A549 (cell line): ENCODE data around the gene SEMA5A. TPM values are rescaled to one million over a fixed set of nuclear protein-coding genes. Genes with fewer than 3 reads are reported as not detected.

Experiments
- ATAC-seq, 2 experiments: fragments of 200-7000 bp in 1 of 2; fragments of >200 bp in 1 of 2; cut with Nextera tagmentation in 1 of 2; cut with Tn5 transposase in 1 of 2; 3 replicates each; pipeline versions ENCODE4 v1.8.0 to v1.9.1; 2018 to 2020; ENCODE audit warnings: mild to moderate bottlenecking in 1 of 2, moderate library complexity in 1 of 2
- CTCF ChIA-PET: fragments of 300-600 bp; sonication (Branson Sonifier 250); formaldehyde crosslinking; extraction: SDS; loops from one replicate; lab custom pipeline; 2021; ENCODE audit warnings: antibody characterized with exemption, inconsistent platforms; lab: Yijun Ruan, JAX
- POLR2A ChIA-PET: fragments of 350-600 bp; formaldehyde crosslinking; extraction: SDS; loops from one replicate; lab custom pipeline; 2021; ENCODE audit warnings: antibody characterized with exemption, inconsistent platforms; lab: Yijun Ruan, JAX
- DNase-seq, 2 experiments: peaks; one replicate each; pipeline versions ENCODE4 v3.0.0 to v3.0.0-alpha.2; 2011 to 2016; ENCODE audit warnings: low read depth in 1 of 2, low spot score in 1 of 2
- FAIRE-seq: peaks from 2 replicates; lab custom pipeline; 2011; peaks lifted over from hg19 to GRCh38; lab: Jason Lieb, UNC
- H3K27ac ChIP-seq, 2 experiments: fragments of >200 bp; sonication (Bioruptor Twin); formaldehyde crosslinking; 3 replicates each; pipeline ENCODE4 v1.5.1; 2016 to 2017
- H3K4me1 ChIP-seq: fragments of >200 bp; sonication (Bioruptor Twin); formaldehyde crosslinking; 3 replicates; pipeline ENCODE4 v1.6.1; 2016
- H3K4me2 ChIP-seq: fragments of >200 bp; sonication (Bioruptor Twin); formaldehyde crosslinking; 3 replicates; pipeline ENCODE4 v1.6.1; 2016
- H3K4me3 ChIP-seq: fragments of >200 bp; sonication (Bioruptor Twin); formaldehyde crosslinking; 3 replicates; pipeline ENCODE4 v1.5.1; 2016
- H3K9me3 ChIP-seq: fragments of >200 bp; sonication (Bioruptor Twin); formaldehyde crosslinking; 3 replicates; pipeline ENCODE4 v1.6.1; 2016
- CBX2 ChIP-seq: fragments of 200-600 bp; sonication (generic); IDR thresholded peaks from 2 replicates; pipeline ENCODE4 v1.6.1; 2016; ENCODE audit warnings: low read depth, mild to moderate bottlenecking, borderline replicate concordance
- CHD4 ChIP-seq: fragments of 200-600 bp; sonication (generic); IDR thresholded peaks from 2 replicates; pipeline ENCODE4 v1.6.1; 2016; ENCODE audit warnings: antibody characterized with exemption, mild to moderate bottlenecking, borderline replicate concordance
- EHMT2 ChIP-seq: fragments of 200-600 bp; sonication (generic); IDR thresholded peaks from 2 replicates; pipeline ENCODE4 v1.6.1; 2016; ENCODE audit warnings: antibody characterized with exemption, low read depth, mild to moderate bottlenecking, moderate library complexity
- HDAC2 ChIP-seq: fragments of 200-600 bp; sonication (generic); IDR thresholded peaks from 2 replicates; pipeline ENCODE4 v1.6.1; 2016
- JUNB ChIP-seq: fragments of >200 bp; sonication (Bioruptor Twin); formaldehyde crosslinking; IDR thresholded peaks from 2 replicates; pipeline ENCODE4 v1.6.1; 2016
- KDM5A ChIP-seq: fragments of 200-600 bp; sonication (generic); IDR thresholded peaks from 2 replicates; pipeline ENCODE4 v1.6.1; 2016; ENCODE audit warnings: antibody characterized with exemption, mild to moderate bottlenecking
- MAFK ChIP-seq: fragments of 450-650 bp; IDR thresholded peaks from 2 replicates; pipeline ENCODE4 v1.6.1; 2014; ENCODE audit not compliant: partially characterized antibody
- NR3C1 ChIP-seq: fragments of >200 bp; sonication (Bioruptor Twin); formaldehyde crosslinking; IDR thresholded peaks from 3 replicates; pipeline ENCODE4 v1.6.1; 2017
- PBX3 ChIP-seq: IDR thresholded peaks from 2 replicates; pipeline ENCODE4 v1.6.1; 2012
- PHF8 ChIP-seq: fragments of 200-600 bp; sonication (generic); IDR thresholded peaks from 2 replicates; pipeline ENCODE4 v1.6.1; 2016; ENCODE audit warnings: low read depth, mild to moderate bottlenecking, antibody characterized with exemption, moderate library complexity, borderline replicate concordance
- POLR2A ChIP-seq: IDR thresholded peaks from 2 replicates; pipeline ENCODE4 v1.6.1; 2012; ENCODE audit warnings: mild to moderate bottlenecking, low read length
- RCOR1 ChIP-seq: fragments of 150-350 bp; IDR thresholded peaks from 2 replicates; pipeline ENCODE4 v1.6.1; 2014; ENCODE audit warnings: antibody characterized with exemption, low read length, low read depth
- SREBF2 ChIP-seq: fragments of 450-650 bp; IDR thresholded peaks from 2 replicates; pipeline ENCODE4 v1.6.1; 2014; ENCODE audit warnings: mild to moderate bottlenecking, moderate library complexity
- USF2 ChIP-seq: fragments of 450-650 bp; IDR thresholded peaks from 2 replicates; pipeline ENCODE4 v1.6.1; 2014; ENCODE audit warnings: antibody characterized with exemption
- ZC3H11A ChIP-seq: fragments of 450-650 bp; IDR thresholded peaks from 2 replicates; pipeline ENCODE4 v1.6.1; 2014; ENCODE audit warnings: antibody characterized with exemption, mild to moderate bottlenecking
- ZNF302 ChIP-seq: fragments of 250-450 bp; sonication (Bioruptor Pico); IDR thresholded peaks from 2 replicates; pipeline ENCODE4 v1.9.0; 2021; ENCODE audit warnings: inconsistent platforms, mild to moderate bottlenecking, moderate library complexity
- whole genome bisulfite sequencing: methylation state at CpG from one replicate; pipeline ENCODE4 v1.1.6; 2017; ENCODE audit errors: missing lambda C conversion rate; 5-methylcytosine and 5-hydroxymethylcytosine counted together
- polyA plus RNA-seq, 4 experiments: library from polyadenylated mRNA; depleted of rRNA in 3 of 4; stranded (reverse); fragments of >200 nt; fragmentation: RNase III in 1 of 4; extraction: RNeasy Plus Mini Kit Qiagen cat#74134 plus additional on column Dnase treatment in 1 of 4; gene quantifications; 2 replicates in 3 of 4; 3 replicates in 1 of 4; pipeline ENCODE4 v1.2.3, GENCODE V29; 2011 to 2017
- TF ChIP-seq, protein P1 (sequence below): fragments of 200-600 bp; sonication (generic); IDR thresholded peaks from 2 replicates; pipeline ENCODE4 v1.6.1; 2016; ENCODE audit warnings: antibody characterized with exemption, mild to moderate bottlenecking, moderate library complexity
- TF ChIP-seq, protein P2 (sequence below): IDR thresholded peaks from 2 replicates; pipeline ENCODE4 v1.6.1; 2012; ENCODE audit warnings: low read depth, borderline replicate concordance
- TF ChIP-seq, protein P3 (sequence below): fragments of 150-350 bp; IDR thresholded peaks from 2 replicates; pipeline ENCODE4 v1.6.1; 2014; ENCODE audit warnings: low read depth, mild to moderate bottlenecking, low read length
- TF ChIP-seq, protein P4 (sequence below): fragments of >200 bp; sonication (Bioruptor Twin); formaldehyde crosslinking; IDR thresholded peaks from 3 replicates; pipeline ENCODE4 v1.6.1; 2016

SEMA5A gene
- polyA plus RNA-seq, 2 of the 4 experiments (the other 2 are of a cell fraction), result not detected

DNA sequence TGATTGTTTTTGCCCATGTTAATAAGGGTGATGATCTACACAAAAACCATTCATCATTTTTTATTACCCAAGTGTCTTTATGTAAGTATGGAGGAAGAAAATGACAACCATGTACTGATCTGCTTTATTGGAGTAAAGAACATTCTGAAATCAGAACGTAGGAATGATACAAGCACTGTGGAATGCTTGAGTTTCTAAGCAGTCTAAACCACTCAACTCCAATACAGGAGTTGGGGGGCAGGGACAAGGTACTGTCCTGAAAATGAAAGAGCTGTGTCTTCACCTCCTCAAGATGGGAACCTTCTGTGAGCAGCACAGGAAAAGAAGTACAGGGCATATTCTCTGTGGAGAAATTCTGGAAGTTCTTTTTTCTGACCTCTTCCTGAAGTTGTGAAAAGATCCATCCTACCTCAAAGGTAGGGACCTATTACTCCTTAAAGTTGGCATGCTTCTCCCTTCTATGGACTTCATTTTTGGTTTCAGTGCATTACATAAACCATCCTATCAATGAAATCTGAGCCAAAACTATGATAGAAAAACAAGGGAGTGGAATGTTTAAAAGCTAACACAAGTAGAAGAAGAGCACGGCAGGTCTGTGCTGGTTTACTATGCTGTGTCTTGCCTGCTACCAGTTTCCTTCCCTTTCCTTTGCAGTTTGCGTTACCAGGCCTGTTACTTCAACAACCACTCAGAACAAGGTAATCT, 202.6 kb downstream of the SEMA5A start (continued):
- TF ChIP-seq, protein P1, sequence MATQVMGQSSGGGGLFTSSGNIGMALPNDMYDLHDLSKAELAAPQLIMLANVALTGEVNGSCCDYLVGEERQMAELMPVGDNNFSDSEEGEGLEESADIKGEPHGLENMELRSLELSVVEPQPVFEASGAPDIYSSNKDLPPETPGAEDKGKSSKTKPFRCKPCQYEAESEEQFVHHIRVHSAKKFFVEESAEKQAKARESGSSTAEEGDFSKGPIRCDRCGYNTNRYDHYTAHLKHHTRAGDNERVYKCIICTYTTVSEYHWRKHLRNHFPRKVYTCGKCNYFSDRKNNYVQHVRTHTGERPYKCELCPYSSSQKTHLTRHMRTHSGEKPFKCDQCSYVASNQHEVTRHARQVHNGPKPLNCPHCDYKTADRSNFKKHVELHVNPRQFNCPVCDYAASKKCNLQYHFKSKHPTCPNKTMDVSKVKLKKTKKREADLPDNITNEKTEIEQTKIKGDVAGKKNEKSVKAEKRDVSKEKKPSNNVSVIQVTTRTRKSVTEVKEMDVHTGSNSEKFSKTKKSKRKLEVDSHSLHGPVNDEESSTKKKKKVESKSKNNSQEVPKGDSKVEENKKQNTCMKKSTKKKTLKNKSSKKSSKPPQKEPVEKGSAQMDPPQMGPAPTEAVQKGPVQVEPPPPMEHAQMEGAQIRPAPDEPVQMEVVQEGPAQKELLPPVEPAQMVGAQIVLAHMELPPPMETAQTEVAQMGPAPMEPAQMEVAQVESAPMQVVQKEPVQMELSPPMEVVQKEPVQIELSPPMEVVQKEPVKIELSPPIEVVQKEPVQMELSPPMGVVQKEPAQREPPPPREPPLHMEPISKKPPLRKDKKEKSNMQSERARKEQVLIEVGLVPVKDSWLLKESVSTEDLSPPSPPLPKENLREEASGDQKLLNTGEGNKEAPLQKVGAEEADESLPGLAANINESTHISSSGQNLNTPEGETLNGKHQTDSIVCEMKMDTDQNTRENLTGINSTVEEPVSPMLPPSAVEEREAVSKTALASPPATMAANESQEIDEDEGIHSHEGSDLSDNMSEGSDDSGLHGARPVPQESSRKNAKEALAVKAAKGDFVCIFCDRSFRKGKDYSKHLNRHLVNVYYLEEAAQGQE, result no peak
- no peak for TF ChIP-seq POLR2A

- H3K4me1 ChIP-seq, result no peaks in the 10 kb centered on the region
- no peak overlapping the region for H3K27ac ChIP-seq
- H3K4me3 ChIP-seq, result no peak overlapping the region
- POLR2A ChIA-PET, result no interaction called here
- no peaks in the 10 kb centered on the region; the same call in 2 of the 3 replicates for H3K9me3 ChIP-seq
- no peak for ATAC-seq
- no peak for TF ChIP-seq PBX3
- TF ChIP-seq NR3C1, result no peak
- no peak for TF ChIP-seq POLR2A
- no peak for TF ChIP-seq RCOR1
- no peak for TF ChIP-seq USF2
- no peak for TF ChIP-seq CHD4
- no peak for TF ChIP-seq KDM5A
- TF ChIP-seq ZC3H11A, result no peak
- TF ChIP-seq SREBF2, result no peak
- TF ChIP-seq MAFK, result no peak
- TF ChIP-seq, protein P2, sequence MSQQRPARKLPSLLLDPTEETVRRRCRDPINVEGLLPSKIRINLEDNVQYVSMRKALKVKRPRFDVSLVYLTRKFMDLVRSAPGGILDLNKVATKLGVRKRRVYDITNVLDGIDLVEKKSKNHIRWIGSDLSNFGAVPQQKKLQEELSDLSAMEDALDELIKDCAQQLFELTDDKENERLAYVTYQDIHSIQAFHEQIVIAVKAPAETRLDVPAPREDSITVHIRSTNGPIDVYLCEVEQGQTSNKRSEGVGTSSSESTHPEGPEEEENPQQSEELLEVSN, result no peak
- TF ChIP-seq, protein P3, sequence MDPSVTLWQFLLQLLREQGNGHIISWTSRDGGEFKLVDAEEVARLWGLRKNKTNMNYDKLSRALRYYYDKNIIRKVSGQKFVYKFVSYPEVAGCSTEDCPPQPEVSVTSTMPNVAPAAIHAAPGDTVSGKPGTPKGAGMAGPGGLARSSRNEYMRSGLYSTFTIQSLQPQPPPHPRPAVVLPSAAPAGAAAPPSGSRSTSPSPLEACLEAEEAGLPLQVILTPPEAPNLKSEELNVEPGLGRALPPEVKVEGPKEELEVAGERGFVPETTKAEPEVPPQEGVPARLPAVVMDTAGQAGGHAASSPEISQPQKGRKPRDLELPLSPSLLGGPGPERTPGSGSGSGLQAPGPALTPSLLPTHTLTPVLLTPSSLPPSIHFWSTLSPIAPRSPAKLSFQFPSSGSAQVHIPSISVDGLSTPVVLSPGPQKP, result no peak
- no peak for TF ChIP-seq HDAC2
- TF ChIP-seq, all 56 proteins: peak for 0
- DNase-seq, result no peak
- no peak overlapping the region for H3K4me2 ChIP-seq
- CTCF ChIA-PET, result interaction anchor here (1.9 kb wide), 1 partner anchor 10 kb away, joined by 6 read pairs; no protein-coding TSS in a partner anchor
- WGBS, result 4% methylated on average over 6 of the region's 6 CpGs
- FAIRE-seq, result no peak
These were observed 203.6 kb downstream of the SEMA5A start for GRCh38 chr5:9342161-9342787.

DNA sequence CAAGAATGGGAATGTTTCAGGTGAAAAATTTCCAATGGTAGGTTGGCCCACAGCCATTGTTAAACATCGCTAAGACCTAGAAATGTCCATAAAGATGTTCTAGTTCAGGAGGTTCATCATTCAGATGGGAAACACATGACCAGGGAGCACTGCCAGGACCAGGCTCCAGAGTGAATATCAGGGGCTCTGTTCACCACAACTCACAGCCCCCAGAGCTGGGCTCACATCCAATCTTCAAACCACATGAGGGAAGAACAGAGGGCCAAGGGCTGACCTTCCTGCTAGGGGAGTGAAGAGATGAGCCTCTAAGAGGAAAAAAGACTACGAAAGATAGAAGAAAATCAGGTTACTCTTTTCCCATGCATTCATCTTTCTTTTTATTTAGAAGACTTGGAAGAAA, 205.8 kb downstream of the SEMA5A start:
- Histone ChIP-seq H3K9me3 (no peaks in the 10 kb centered on the region), H3K4me1 (no peaks in the 10 kb centered on the region), H3K4me3 (no peak overlapping the region), H3K4me2 (no peak overlapping the region), H3K27ac (no peak overlapping the region)
- no peak for ATAC-seq
- DNase-seq, result no peak
- WGBS, result 8% methylated on average over 2 of the region's 2 CpGs
- no peak for FAIRE-seq
- CTCF ChIA-PET, result no interaction called here
- POLR2A ChIA-PET, result no interaction called here
- TF ChIP-seq, protein P1, result no peak
- TF ChIP-seq ZNF302 (CRISPR knock-in tag) (no peak), JUNB (no peak), CBX2 (no peak), PHF8 (no peak), EHMT2 (no peak)
- TF ChIP-seq, protein P2, result no peak
- TF ChIP-seq, protein P4, sequence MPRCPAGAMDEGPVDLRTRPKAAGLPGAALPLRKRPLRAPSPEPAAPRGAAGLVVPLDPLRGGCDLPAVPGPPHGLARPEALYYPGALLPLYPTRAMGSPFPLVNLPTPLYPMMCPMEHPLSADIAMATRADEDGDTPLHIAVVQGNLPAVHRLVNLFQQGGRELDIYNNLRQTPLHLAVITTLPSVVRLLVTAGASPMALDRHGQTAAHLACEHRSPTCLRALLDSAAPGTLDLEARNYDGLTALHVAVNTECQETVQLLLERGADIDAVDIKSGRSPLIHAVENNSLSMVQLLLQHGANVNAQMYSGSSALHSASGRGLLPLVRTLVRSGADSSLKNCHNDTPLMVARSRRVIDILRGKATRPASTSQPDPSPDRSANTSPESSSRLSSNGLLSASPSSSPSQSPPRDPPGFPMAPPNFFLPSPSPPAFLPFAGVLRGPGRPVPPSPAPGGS, result no peak
